LNCaP clone FGC (cell line): ENCODE data around the gene AEN.
"Not testable (repeated sequence)": the region's sequence is repeated elsewhere in the genome, so short reads cannot be mapped to it uniquely, and the experiment has no call there.

Experiments used
- DNase-seq: peaks from one replicate; pipeline ENCODE4 v3.0.0-alpha.2; 2011; ENCODE audit warnings: low read depth
- H3K4me3 ChIP-seq: 2 replicates; pipeline ENCODE4 v1.5.1; 2011; ENCODE audit warnings: mild to moderate bottlenecking, low read depth, low read length, control low read depth
- CTCF ChIP-seq: IDR thresholded peaks from 2 replicates; pipeline ENCODE4 v1.5.1; 2012; ENCODE audit warnings: mild to moderate bottlenecking; ENCODE audit not compliant: control insufficient read depth, insufficient read depth; ENCODE audit errors: extremely low read depth

AEN gene

DNA sequence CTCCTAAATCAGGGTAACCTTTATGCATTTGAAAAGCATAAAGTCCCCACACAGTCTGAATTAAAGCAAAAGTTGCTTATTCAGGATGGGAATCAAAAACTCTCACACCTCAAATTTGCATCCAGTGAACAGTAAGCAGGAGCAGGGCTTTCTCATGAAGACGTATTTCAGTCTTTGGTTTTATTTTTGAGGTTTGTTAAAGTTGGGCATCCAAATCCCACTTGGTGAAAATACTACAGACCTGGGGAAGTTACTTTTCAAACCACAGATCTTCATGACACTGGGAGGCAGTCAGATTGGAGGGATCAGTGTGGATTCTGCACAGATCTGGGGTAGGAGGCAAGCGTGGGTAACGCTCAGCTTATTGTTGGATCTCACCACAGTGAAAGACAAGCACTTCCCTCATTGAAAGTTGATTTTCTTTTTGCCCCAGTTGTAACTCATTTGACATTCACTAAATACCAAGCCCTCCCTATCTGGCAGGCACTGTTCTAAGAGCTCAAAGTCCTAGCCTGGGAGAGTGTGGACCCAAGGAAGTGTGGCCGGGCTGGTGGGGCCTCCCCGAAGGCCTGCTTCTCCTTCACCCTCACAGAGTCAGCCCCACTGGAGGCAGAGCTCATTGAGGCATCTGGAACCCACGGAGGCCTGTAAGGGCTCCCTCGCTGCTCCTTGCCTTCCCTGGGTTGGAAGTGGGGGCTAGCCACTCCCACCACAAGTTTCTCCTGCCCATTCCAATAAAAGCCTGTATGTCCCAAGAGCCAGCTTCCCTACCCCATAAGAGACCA is 16.9 kb downstream of the AEN start:
- H3K4me3 ChIP-seq = peak overlapping the region; percentile 59
- DNase-seq = no peak
- no peak for TF ChIP-seq CTCF

GRCh38 chr15:88638626-88639372 is 17.7 kb downstream of the AEN start, which contains the start of gene ISG20:
Gene ISG20, plus strand, starts transcription at chr15:88639016. Its CDS starts 351 bp downstream, at chr15:88639367.
- 0 out of 2 replicates have a peak, but pooled peaks have one; percentile 29 for TF ChIP-seq CTCF
- H3K4me3 ChIP-seq = peak within 1 kb of the TSS; percentile 59
- peak; percentile 82 for DNase-seq

DNA sequence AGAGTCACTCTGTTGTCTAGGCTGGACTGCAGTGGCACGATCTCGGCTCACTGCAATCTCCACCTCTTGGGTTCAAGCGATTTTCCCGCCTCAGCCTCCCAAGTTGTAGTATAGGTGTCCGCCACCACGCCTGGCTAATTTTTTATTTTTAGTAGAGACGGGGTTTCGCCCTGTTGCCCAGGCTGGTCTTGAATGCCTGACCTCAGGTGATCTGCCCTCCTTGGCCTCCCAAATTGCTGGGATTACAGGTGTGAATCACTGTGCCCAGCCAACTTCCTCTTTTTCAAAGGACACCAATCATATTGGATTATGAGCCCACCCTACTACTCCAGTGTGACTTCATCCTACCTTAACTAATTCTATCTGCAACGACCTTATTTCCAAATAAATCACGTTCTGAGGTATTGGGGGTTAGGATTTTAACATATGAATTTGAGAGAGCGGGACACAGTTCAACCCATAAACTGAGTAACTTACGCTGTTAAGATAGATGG is 20.9 kb downstream of the AEN start:
- no peak overlapping the region for H3K4me3 ChIP-seq
- no peak for TF ChIP-seq CTCF
- DNase-seq = no peak

DNA sequence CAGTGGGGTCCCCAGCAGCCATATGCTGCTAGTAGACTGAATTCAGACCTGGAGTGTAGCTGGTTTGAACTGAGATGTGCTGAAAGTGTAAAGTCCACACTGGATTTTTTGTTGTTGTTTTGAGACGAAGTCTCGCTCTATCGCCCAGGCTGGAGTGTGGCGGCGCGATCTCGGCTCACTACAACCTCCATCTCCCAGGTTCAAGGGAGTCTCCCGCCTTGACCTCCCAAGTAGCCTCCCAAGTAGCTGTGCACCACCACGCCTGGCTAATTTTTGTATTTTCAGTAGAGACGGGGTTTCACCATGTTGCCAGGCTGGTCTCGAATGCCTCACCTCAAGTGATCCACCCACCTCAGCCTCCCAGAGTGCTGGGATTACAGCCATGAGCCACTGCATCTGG is 21.4 kb downstream of the AEN start:
- not testable (repeated sequence) for H3K4me3 ChIP-seq, DNase-seq

DNA sequence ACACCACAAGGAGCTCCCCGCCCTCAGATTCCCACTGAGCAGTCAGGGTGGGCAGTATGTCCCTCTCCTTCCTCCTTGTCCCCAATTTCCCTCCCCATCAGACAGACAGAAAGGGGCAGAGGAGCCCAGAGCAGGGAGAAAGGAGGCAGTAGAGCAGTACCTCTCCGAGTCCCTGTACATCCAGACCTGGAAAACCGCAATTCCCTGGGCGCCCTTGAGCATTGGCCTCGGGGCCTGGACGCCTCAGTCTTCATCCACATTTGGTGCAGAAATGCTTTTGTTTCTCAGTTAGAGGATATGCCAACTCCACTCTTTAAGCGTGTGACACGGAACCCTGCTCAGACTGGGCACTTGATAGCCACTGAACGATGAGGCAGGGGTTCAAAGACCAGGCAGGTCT is 23.6 kb downstream of the AEN start:
- H3K4me3 ChIP-seq = no peak overlapping the region
- no peak for TF ChIP-seq CTCF

GRCh38 chr15:88645171-88646087 is 24.3 kb downstream of the AEN start:
- H3K4me3 ChIP-seq = no peak overlapping the region
- DNase-seq = no peak
- TF ChIP-seq CTCF = no peak

More for the DNA sequence above, 23.6 kb downstream of the AEN start:
- DNase-seq = no peak
